HS-5 (cell line): ENCODE data around the gene PMEPA1.

Experiments
- DNase-seq: peaks from one replicate; pipeline ENCODE4 v3.0.0-alpha.2; 2012; ENCODE audit warnings: low read depth

PMEPA1 gene

DNA sequence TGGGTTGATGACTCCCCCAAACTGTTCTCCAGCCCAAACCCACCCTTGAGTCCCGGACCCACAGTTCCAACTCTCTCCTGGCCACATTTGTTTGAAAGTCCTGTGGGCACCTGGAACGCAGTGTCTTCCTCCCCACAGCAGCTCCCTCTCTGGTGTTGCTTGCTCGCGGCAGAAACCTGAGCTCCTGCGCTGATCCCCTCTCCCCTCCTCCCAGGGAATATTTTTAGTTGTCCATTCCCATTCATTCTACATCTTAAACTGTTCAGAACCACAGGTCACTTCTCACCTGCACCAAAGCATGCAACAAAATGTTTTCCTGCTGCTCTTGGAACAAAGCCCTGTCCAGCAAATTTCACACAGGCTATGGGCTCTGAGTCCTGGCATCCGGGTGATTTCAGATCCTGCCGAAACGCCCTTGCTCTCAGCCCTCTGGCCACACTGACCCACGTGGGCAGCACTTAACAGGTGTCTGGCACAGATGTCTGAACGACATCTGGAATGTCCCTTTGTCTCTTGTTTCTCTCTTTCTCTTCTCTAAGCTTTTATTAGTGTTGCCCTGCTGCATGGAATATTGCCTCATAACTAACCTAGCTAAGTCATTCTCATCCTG lies 27.0 kb upstream of the PMEPA1 start:
- no peak for DNase-seq

DNA sequence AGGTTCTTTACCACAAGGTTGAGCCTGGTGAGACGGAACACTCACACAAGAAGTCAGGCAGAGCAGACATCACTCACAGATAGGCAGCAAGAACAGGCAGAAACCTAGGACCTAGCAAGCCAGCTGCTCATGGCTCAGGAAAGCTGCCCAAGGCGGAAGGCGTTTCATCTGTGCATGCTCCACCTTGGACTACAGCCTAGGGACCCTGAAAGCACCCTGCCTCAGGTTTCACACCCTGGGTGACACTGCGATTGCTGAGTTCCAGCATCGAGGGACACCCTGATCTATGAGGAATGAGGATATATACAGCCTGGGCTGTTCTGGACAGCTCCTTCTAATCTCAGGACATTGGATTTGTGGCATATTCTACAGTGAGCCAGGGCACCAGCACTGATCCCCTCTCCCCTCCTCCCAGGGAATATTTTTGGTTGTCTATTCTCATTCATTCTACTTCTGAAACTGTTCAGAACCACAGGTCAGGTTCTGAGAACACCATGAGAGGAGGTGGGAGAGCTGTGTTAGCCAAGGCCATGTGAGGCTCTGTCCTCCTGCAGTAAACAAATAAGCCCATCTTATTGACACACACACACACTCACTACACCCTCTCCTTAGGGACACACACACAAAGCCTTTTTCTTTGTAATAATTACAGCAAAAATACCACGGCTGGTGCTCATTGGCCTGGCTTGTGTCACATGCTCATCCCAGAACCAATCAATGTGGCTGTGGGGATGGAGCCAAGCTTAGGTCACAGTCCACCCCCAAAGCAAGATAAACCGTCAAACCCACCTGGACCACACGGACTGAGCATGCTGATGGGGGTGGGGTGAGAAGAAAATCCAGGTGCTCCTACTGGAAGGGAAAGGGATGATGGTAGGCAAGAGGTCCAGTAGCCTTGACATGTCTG lies 26.3 kb upstream of the PMEPA1 start:
- no peak for DNase-seq

DNA sequence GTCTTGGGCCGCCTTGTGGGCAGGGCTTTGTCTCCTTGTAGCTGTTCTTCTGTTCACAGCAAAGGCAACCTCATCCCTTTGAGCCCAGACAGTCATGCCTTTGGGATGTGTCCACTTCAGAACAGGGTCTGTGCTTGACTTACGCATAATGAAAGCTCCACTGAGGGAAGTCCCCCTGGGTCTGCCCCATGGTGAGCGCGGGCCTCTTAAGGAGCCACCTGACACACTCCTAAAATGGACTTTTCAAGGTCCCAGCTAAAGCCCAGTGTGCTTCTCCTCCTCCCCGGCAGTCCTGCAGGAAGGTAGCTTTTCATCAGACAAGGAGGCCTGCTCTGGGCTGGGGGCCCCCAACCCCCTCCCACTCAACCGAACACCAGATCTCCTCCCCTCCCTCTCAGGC lies 24.9 kb upstream of the PMEPA1 start:
- DNase-seq: no peak

DNA sequence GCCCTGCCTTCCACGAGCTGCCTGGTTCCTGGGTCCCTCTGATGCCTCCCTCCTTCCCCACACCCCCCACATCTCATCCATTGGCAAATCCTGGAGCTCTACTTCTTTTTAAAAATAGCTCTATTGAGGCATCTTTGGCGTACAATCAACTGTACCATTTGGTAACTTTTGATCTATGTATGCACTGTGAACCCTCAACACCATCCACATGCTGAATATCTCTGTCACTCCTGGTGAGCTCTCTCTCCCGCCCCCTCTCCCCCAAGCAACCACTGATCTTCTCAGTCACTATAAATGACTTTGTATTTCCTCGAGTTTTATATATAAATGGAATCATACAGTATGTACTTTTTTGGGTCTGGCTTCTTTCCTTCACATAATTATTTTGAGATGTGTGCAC lies 22.4 kb upstream of the PMEPA1 start:
- no peak for DNase-seq

DNA sequence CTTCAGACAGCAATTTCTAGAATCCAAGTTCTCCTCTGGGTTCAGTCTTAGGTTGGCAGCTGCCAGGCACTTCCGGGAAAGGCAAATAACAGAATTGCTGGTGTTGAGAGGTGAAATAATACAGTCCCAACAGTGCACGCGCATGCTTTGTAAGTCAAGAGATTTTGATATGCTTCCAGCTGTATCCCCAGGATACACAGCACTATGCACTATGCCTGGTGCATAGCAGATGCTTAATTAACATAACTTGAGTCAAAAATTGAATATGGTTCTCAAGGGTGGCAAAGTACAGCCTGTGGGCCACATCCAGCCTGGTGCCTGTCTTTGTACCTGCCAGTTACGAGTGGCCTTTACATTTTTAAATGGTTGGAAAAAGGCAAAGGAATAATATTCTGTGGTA lies 18.9 kb upstream of the PMEPA1 start:
- no peak for DNase-seq

DNA sequence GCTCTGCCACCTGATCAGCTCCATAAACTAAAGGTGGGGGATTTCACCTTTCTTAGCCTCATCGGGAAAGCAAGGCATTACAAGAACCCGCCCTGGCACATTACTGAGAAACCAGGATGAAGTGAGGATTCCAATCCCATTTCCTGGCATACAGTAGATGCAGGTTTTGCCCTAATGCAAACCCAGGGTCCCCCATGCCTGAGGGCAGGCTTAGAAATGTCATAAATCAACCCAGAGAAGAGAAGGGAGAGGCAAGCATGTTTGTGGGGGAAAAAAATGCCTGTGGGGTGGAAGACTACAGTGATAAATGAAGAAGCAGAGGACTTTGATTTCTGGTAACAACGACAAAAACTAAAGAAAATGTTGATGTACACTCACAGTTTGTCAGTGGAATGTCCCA lies 18.0 kb upstream of the PMEPA1 start:
- no peak for DNase-seq

DNA sequence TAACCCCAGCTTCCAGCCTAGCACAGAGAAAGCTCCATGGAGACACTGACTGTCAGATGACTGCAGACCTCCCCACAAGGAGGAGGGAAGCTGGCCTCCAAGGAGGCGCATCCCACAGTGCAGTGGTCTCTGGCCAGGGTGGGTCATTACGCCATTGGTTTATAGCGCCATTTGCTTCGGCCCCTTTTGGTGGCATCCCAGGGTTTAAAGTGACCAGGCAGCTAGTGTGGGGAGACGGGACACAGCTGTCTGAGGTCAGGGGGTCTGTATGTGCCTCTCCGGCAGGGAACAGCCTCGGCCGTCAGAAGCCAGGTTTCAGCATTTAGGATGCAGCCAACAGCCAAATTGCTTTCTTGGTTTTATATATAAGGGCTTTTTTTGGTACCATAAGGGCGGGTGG lies 15.8 kb upstream of the PMEPA1 start:
- DNase-seq: no peak

DNA sequence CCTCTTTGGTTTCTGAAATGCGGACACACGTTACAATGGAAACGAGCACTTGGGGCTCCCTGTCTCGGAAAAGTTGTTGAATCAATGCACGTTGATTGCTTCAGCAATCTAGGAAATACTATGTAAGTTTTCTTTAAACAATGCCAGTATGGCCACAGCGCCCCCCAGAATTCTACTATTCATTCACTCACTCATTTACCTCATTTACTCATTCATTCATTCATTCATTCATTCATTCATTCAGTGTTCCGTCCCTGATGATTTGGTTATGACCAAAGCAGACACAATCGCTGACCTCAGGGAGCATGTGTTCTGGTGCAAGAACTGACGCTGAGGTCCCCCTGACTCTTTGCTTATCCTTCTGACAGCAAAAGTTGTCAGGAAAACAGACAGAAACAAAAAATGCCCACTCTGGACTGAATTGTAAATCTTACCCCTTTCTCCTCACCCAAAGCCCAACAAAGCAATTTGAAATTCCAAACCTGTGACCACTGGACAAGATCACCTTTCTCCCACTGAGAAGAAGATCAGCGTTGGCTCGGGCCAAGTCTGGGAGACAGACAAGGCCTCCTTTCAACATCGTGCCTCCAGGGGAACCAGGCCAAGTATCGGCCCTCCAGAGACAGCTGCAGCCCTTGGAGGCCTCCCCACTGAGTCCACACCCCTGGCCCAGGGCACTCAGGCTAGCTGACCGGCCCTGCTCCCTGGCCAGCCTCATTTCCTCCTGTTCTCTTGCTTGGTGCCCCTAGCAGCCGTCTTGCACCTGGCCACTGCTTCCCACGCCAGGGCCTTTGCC lies 15.0 kb upstream of the PMEPA1 start:
- no peak for DNase-seq

DNA sequence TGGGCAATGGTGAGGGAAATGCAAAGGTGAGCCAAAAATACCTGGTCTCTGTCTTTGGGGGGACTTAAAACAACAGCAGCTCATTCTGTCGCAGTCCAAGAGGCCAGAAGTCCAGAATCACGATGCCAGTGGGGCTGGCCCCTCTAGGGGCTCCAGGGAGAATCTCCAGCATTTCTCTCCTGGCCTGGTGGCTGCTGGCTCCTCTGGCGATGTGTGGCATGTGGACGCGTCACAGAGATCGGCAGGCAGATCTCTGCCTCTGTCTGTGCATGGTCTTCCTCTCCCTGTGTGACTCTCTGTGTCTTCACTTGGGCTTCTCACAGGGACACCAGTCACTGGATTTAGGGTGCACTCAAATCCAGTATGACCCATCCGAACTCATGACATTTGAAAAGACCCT lies 14.0 kb upstream of the PMEPA1 start:
- no peak for DNase-seq

DNA sequence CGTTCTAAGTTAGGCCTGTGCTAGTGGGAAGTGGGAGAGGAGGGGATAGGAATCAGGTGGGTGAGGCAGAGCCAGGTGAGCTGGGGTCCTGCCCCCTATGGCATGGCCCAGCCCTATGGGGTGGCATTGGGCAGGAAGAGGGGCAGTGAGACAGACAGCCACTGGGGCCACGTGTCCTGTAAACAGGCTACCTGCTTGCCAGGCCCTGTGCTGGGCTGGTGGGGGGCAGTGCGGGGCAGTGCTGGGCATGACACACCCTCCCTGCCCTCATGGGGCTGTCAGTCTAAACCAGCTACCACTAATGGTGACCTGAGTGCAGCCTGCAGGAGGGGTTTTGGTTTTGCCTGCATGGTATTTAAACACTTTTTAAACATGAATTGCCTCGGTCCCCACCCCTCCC lies 10.1 kb upstream of the PMEPA1 start:
- DNase-seq: no peak

DNA sequence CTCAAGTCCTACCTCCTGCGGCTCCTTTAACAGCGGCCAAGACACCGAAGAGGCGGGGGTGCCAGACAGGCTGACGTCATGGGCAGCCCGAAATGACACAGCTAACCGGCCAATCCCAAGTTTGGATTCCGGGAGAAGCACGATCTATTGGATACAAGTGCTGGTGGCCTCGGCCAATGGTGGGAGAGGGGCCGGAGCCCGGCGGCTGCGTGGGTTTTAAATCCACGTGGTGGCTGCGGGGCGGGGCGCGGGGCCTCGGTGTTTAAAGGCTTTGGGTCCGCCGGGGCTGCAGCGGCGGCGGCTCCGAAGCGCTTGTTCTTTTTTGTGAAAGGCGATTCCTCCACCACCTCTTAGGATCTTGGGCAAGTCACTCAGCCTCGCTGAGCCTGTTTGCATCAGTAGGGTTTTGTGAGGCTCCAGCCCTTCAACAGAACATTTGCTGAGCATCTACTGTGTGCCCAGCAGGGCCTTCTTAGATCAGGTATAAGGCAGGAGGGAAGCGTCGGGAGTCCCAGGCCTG lies 8.7 kb upstream of the PMEPA1 start:
- peak; percentile 96 for DNase-seq

DNA sequence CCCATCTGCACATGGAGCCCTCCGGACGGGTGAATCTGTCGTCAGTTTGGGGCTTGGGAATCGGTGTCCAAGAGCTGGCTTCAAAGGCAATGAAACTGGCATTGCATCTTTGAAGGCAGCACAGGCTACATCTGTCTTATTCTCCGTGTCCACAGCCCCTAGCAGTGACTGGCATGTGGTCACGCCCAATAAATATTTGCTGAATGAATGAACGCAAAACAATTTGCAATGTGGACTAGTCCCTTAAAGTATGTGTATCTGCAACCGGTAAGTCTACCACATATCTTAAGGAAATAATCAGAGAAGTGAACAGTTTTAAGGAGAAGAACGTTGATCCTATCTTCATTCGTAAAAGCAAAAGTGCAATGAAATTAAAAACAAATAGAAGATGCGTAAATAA lies 8.0 kb upstream of the PMEPA1 start:
- DNase-seq: peak; percentile 50

DNA sequence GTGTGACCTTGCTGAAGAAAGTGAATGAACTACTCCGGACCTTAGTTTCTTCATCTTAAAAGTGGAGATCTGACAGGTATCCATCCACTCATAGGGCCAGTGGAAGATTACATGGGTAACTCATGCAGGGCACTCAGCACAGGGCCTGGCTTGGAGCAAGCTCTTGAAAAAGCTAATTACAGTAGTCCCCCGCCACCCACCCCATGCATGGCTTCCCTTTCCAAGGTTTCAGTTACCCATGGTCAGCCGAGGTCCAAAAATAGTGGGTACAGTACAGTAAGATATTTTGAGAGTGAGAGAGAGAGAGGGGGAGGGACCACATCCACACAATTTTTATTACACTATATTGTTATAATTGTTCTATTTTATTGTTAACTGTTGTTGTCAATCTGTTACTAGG lies 7.1 kb upstream of the PMEPA1 start:
- DNase-seq: no peak

DNA sequence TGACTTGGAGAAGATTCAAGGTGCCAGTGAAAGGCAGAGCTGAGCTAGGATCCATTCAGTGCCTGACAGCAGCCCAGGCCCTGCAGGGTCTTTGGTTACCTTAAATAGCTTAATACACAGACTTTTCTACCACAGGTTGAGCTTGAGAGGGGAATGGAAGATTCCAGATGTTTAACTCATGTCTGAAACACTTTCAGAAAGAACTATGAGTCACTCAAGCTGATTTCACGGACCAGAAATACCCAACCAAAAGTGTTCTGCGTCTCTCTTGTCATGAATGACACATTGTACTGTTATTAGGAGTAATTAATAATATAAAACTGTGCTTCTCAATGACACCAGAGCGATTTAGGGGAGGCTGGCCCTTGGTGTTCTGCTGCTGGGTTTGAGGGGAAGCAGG lies 6.4 kb upstream of the PMEPA1 start:
- DNase-seq: peak; percentile 38

DNA sequence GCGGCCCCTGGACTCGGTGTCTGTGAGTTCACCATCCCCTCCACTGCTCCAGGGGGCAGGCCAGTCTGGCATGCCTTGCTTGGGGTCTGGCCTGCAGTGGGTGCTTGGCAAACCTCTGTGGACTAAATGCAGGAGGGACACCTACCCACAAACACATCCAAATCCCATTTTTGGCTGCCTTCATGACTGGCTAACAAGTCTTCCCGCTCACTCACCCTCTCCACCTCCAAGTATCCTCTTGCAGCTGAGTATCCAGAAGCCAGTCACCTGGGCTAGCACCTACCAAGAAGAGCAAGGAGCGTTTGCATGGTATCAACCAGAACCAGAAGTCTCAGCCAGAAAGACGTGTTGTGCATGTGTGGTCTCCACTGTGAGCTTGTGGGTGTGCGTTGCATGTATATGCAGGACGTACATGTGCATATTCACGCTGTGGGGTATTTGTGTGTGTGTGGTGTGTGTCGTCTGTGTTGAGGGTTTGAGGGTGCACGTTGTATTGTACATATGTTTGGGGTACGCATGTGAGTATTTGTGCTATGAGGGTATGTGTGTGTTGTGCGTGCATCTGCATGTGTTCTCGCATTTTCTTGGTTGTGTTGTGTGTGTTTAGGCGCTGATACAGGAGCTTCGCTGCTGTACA lies 5.6 kb upstream of the PMEPA1 start:
- DNase-seq: no peak

DNA sequence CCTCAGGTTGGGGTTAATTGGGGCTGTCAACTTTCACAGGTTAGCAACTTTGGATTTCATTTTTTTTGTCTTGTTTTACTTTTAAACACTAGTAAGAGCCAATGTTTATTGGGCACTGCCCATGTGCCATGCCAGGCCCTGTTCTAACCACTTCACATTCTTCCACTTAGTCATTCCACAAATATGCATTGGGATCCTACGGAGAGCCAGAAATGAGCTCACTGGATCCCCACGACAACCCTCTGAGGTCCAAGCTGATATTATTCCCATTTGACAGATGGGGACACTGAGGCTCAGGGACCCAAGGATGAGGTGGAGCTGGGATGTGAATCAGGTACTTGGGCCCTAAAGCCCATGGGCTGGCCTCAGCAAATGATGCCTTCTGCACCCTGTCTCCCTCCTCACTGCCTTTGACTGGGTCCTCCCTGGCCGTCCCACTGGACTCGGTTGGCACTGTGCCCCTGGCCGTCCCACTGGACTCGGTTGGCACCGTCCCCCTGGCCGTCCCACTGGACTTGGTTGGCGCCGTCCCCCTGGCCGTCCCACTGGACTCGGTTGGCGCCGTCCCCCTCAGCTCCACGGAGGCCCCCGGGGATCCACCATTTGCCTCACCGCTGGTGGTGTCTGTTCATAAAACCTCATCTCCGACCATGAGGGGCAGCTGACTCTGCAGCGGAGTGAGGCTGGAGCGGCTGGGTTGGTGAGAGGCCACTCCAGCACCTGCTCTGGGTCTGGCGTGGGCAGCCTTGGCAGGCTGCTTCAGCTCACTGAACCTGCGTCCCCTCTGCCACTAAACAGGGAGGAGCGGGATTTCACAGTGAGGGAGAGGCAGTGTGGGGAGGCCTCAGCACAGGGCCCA lies 4.8 kb upstream of the PMEPA1 start:
- peak; percentile 76 for DNase-seq

DNA sequence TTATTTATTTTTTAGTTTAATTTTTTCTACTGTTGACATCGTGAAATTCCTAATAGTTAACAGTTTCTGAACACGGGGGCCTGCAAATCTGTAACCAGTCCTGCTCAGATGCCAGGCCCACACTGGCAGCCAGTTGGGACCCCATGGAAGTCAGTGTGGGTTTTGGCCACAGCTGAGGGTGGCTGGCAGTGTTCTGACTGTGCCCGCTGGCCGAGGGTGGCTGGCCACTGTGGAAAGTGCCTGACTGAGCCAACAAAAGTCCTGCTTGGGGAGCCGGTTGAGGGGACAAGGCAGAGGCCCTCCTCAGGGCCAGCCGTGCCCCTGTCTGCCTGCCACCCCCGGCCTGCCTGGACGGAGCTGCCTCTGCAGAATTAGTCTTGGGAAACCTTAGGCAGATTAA lies 4.1 kb upstream of the PMEPA1 start:
- no peak for DNase-seq

DNA sequence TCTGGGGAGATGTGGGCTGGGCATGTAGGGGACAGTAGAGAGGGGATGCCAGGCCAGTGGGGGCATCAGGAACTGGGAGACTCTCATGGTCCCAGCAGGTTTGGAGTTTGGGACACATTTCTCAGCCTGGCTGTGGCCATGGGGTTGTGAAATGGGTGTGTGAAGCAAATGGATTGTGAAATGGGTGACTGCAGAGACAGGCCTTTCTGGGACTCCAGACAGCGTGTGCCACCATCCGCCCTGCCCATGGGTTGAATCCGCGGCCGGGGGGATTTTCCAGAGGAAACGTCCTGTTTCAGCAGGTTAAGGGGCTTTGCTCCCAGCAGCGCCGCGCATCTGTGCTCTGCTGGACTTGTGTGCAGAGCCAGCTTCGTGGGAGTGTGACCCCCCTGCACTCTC lies 3.7 kb upstream of the PMEPA1 start:
- no peak for DNase-seq

DNA sequence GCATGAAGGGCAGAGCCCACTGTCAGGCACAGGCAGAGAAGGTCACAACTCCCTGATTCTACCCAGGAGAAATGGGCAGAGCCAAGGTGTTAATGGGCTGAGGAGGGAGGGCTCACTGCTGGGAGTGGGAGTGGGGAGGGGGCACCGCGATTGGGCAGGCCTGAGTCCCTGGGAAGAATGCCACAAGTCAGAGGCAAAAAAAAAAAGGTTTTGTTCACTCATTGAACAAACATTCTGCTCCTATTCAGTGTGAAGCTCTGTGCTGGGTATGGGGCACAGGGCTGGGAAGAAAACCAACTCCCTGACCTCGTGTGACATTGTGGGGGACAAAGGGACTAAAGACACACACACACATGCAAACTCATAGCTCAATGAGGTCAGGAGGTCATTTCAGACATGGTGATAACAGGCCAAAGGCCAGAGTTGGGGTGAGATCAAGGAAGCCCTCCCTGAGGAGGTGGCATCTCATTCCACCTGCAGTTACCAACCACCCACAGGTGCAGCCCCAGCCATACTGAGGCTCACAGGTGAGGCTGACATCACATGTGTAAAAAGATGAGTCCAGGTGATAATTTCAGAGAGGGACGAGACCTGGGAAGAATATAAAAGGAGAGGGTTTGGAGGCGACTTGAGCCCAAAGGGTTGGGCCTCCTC lies 3.2 kb upstream of the PMEPA1 start:
- DNase-seq: no peak

DNA sequence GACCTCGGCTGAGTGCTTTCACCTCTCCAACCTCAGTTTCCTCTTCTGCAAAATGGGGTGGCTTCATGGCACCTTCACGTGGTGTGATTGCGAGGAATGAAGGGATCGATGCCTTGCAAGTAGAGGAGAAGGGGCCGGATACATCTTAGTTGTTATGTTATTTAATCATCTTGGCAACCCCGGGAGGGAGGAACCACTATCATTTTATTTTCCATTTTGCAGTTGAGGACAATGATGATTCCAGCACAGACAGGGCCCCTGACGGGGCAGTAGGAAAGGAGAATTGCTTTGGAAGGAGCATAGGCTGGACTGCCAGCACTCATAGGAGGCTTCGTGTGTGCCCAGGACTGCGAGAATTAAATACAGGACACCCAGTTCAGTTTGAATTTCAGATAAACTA lies 2.5 kb upstream of the PMEPA1 start:
- no peak for DNase-seq

DNA sequence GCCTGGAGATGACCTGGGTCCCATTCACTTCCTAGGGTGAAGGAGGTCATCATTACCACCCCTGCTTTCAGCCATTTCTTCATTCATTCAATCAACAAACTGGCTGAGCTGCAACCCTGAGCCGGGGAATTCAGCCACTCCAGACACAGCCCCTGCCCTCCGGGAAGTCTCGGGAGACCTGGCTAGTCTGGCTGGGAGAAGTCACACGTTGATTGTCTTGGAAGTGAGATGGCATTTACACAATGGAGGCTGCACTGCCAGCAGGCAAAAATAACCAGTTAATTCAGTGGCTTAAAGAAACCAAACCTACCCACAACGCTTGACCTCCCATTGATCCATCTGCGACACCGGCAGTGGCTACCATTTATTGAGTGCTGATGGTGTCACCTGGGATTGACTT lies 2.0 kb upstream of the PMEPA1 start:
- DNase-seq: no peak
